GM18520 (cell line): ENCODE data around the gene HELZ.
"Not testable (repeated sequence)": the region's sequence is repeated elsewhere in the genome, so short reads cannot be mapped to it uniquely, and the experiment has no call there.

Experiments used
- ATAC-seq: cut with Tn5 transposase; IDR thresholded peaks from one replicate; pipeline ENCODE4 v1.9.1; 2021; ENCODE audit not compliant: unreplicated experiment

The HELZ gene

GRCh38 chr17:67054608-67055007, 190.4 kb downstream of the HELZ start:
- no peak for ATAC-seq

GRCh38 chr17:67054011-67054591, 190.9 kb downstream of the HELZ start:
- ATAC-seq: no peak

- ATAC-seq: no peak
These were observed 191.5 kb downstream of the HELZ start for GRCh38 chr17:67053438-67054000.

DNA sequence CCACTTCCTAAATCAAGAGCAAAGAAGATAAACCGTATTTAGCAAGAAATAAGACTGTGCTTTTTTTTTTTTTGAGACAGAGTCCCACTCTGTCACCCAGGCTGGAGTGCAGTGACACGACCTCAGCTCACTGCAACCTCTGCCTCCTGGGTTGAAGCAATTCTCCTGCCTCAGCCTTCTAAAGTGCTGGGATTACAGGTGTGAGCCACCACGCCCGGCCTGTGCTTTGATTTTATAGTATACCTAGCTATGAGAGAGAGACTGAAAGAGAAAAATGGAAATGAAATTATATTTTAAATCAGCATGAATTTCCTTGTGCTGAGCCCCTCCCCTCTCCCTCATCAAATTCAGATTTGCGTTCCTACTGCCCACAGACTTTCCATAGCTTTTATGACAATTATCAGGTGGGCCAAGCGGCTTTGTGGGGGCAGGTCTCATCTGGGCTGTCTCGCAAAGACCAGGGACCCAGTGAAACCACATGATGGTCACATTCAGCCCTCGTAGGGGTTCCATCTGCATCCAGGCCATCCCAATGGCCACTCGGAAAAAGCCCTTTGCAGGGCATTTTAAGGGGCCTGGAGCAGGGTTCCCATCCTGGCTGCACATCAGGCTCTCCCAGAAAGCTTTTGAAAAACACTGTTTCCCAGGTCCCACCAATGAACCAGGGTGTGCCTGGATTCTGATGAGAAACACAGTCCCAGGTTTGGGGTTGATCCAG, 192.1 kb downstream of the HELZ start:
- no peak for ATAC-seq

DNA sequence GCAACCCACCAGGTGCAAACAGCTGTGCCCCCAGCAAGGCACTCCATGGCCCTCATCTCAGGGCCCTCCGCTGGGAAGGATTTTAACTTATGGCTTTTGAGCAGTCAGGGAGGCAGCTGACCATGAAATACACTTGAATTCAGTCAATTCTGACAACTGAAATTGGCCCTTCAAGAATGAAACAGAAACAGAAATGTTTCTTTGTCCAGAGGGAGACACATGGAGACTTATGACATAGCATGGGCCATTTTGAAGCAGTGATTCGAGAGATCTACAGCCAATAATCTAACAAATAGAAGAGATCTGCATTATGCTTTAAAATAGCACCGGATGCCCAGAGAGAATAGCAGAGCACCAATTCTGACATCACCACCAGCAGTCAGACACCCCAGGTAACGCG, 193.2 kb downstream of the HELZ start:
- ATAC-seq: no peak

- no peak for ATAC-seq
These were observed 193.8 kb downstream of the HELZ start for GRCh38 chr17:67051155-67051538.

DNA sequence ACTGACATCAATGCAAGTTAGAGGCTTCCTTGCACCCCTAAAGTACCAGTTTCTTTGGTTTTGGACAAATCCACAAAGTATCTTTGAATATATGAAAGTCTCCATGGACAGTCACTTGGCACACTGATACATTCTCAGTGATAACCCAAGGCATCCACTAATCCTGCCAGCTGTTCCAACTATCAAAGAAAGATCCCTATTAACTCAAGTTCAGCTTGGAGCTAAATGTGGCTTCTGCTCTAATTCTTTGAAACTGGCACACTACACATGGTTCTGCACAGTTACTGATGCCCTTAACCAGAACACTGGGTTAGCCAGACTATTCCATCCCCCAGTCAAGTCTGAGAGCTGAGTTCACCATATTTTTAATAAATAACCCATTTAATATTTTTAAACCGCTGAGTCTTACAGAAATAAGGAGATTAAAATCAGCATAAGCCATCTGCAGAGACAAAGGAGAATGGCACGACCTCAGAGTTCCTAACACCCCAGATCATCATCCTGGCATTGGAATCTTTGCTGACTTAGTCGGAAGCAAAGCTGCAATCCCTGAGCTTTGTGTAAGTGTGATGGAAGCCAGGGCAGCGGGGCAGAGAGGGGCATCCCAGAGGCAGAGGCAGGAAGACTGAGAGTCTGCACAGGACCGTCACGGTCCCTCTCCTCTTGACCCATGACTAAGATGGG, 194.4 kb downstream of the HELZ start:
- no peak for ATAC-seq

- no peak for ATAC-seq
These were observed 194.9 kb downstream of the HELZ start for GRCh38 chr17:67050066-67050465.

DNA sequence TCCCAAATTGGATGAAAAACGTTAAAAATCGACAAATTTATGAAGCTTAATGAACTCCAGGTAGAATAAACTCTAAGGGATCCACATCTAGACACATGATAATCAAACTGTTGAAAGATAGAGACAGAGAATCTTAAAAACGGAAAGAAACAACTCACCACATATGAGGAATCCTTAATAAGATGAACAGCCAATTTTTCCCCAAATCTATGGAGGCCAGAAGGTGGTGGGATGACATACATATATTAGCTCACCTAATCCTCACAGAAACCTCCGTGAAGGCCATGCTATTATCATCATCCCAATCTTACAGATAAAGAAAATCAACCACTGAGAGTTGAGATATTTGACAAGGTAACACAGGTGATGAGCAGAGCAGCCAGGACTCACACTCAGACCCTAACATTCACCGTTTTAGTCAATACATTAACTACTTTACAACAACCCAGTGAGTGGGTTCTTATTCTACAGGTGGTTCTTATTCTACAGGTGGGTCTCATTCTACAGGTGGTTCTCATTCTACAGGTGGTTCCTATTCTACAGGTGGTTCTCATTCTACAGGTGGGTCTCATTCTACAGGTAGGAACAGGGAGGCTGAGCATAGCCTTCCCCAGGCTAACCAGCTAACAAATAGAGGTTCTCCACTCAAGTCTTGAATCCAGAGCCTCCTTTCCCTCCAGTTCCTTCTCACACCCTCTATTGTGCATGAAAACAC, 195.8 kb downstream of the HELZ start:
- ATAC-seq: no peak

- no peak for ATAC-seq
These were observed 197.6 kb downstream of the HELZ start for GRCh38 chr17:67047382-67047781.

GRCh38 chr17:67046398-67046797, 198.6 kb downstream of the HELZ start:
- ATAC-seq: no peak

- ATAC-seq: no peak
These were observed 200.1 kb downstream of the HELZ start for GRCh38 chr17:67044940-67045339.

DNA sequence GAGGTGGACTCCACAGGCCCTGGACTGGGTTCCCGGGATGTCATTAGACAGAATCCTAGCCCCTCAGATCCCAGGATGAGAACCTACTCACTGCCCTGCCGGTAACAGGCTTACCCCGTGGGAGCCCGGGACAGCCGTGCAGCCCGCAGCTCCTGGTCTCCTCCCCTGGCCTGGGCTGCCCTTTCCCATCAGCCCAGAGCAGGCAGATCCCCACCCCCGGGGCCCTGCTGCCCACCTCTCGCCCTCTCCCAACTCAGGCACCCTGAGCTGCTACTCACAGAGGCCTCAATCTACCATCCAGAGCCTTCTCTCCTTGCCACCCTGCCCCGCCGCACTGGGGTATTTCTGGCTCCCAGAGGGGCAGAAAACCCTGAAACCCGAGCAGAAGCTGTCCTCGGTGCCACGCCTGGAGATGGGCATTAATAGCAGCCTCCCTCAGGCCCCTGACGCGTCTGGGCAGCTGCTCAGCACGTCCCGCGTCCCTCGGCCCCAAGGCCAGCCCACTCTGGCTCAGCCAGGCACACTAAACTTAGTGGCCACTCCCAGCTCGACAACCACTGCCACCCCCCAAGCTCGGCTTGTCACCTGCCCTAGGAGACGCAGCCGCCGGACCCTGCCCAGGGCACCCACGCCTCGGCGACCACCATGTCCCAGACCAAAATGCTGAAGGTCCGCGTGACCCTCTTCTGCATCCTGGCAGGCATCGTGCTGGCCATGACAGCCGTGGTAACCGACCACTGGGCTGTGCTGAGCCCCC, 200.8 kb downstream of the HELZ start, which contains the start of gene CACNG1:
Gene CACNG1 (plus strand): TSS at position 539 of the 757 bp plus-strand sequence. CDS start 107 bp downstream, at position 646.
- ATAC-seq: no peak

GRCh38 chr17:67043283-67043682, 201.7 kb downstream of the HELZ start:
- no peak for ATAC-seq

DNA sequence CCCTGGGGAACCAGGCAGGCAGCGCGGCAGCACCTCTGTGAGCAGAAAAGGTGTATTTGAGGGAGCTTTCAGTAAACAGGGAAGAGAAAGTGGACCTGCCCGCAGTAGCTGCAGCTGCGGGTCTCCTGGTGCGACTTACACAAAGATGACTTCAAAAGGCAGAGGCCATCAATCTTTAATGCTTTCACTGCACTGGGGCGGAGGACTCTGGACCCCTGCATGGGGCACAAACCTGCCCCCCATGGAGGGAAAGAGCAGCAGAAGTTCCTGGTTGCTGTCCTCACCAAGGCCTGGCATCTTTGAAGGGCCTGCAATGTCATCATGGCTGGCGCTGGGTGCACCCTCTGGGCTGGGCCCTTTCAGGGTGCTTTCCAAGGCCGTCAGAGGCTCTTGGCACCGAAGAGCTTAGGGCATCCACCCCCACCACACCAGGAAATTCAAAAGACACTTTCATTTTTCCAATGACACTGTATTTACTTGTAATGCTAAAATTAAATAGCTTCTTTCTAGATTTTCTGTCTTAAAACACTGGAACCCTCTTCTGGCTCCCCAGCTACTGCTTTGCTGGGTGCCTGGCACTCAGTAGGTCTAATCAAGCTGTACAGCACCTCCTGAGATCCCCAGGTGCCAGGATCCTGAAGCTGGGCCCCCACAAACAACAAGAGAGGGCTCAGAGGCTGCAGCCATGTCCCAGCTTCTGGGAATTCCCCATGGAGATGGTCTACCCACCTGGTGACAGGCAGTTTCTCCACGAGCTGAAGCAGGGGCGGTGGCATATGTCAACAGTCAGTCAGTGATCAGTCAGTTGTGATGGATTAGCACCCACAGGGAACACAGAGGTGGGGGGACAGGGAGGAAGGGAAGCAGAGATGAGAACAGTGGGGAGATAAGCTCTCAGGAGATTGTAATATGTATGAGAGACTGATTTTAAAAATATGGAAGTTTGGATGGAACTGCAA, 202.8 kb downstream of the HELZ start:
- no peak for ATAC-seq

GRCh38 chr17:67041531-67041930, 203.5 kb downstream of the HELZ start:
- ATAC-seq: no peak

DNA sequence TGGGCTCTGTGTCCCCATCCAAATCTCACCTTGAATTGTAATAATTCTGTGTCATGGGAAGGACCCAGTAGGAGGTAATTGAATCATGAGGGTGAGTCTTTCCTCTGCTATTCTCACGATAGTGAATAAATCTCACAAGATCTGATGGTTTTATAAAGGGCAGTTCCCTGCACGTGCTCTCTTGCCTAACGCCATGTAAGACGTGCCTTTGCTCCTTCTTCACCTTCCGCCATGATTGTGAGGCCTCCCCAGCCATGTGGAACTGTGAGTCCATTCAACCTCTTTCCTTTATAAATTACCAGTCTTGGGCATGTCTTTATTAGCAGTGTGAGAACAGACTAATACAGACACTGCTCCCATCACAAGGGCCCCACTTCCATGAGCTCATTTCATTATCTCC, 203.9 kb downstream of the HELZ start:
- ATAC-seq: not testable (repeated sequence)

DNA sequence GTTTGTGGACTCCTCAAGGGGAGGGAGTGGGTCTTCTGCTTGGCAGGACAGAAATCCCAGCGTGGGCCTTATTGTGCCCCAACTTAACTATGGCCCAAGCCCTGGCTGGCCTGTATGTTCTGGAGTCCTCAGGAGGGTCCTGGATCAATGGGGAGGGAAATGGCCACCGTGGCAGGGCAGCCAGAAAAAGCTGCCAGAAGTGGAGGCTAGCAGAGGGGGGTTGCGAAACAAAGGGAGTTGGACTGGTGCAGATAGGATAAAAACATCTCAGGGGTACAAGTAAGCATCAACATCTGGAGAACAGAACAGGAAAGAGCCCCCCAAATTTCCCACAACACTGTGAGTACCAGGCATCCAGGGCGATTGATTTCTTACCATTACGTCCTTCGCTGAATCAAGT, 204.3 kb downstream of the HELZ start:
- no peak for ATAC-seq

DNA sequence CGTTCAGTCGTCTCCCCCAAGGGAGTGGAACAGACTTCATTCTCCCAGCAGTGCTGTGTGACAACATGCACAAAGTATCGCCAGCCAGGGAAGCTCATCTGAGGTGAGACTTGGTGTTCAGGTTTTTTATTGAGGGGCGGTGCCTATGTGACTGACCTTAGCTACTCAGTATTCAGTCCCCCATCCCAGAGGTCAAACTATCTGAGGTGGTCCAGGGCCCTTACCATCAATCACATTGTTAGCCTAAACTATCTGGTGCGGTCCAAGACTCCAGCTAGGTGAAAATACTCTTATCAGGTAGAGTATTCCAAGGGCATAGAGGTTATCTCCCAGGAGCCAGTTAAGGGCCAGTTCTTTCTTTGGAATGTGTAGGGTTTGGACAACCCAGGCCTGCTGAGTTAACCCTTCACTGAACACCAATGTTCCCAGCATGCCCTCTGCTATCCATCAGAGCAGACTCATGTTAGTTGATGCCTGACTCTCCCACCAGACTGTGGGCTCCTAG, 206.1 kb downstream of the HELZ start:
- ATAC-seq: no peak
